HG03066 (cell line): ENCODE data around the gene BLOC1S6.
A peak's percentile ranks its signal among the peaks of the same experiment; 100 is the strongest.
"Not testable (repeated sequence)": the region's sequence is repeated elsewhere in the genome, so short reads cannot be mapped to it uniquely, and the experiment has no call there.

Experiments used
- ATAC-seq: cut with Tn5 transposase; IDR thresholded peaks from one replicate; pipeline ENCODE4 v1.9.1; 2021; ENCODE audit warnings: low read depth; ENCODE audit not compliant: unreplicated experiment

The BLOC1S6 gene

GRCh38 chr15:45637552-45638033, 50.4 kb downstream of the BLOC1S6 start:
- ATAC-seq: peak; percentile 46

GRCh38 chr15:45640616-45641015, 53.4 kb downstream of the BLOC1S6 start:
- ATAC-seq: no peak

- no peak for ATAC-seq
Measured at GRCh38 chr15:45641374-45641781, 54.2 kb downstream of the BLOC1S6 start.

- ATAC-seq: no peak
Measured at GRCh38 chr15:45641999-45642932, 55.1 kb downstream of the BLOC1S6 start.

GRCh38 chr15:45644437-45644836, 57.3 kb downstream of the BLOC1S6 start:
- no peak for ATAC-seq

GRCh38 chr15:45645026-45645980, 58.1 kb downstream of the BLOC1S6 start:
- ATAC-seq: no peak

- ATAC-seq: no peak
Measured at GRCh38 chr15:45646220-45646619, 59.0 kb downstream of the BLOC1S6 start.

- no peak for ATAC-seq
Measured at GRCh38 chr15:45647828-45648227, 60.6 kb downstream of the BLOC1S6 start.

GRCh38 chr15:45648521-45649200, 61.5 kb downstream of the BLOC1S6 start:
- no peak for ATAC-seq

- not testable (repeated sequence) for ATAC-seq
Measured at GRCh38 chr15:45650007-45650406, 62.8 kb downstream of the BLOC1S6 start.

- ATAC-seq: no peak
Measured at GRCh38 chr15:45650889-45651525, 63.8 kb downstream of the BLOC1S6 start.

- no peak for ATAC-seq
Measured at GRCh38 chr15:45653702-45654424, 66.7 kb downstream of the BLOC1S6 start.

GRCh38 chr15:45654749-45655148, 67.6 kb downstream of the BLOC1S6 start:
- no peak for ATAC-seq

GRCh38 chr15:45657254-45657653, 70.1 kb downstream of the BLOC1S6 start:
- no peak for ATAC-seq

- no peak for ATAC-seq
Measured at GRCh38 chr15:45657764-45658545, 70.8 kb downstream of the BLOC1S6 start.
